Skin epidermis (tissue), 12 donors: Measurements from ENCODE around the gene COL4A4.

Experiments
- H3K27ac ChIP-seq, 21 experiments: fragments of 200-600 bp; sonication (generic) in 11 of 21; one replicate each; pipeline ENCODE4 v1.5.0; 2020; ENCODE audit warnings: mild to moderate bottlenecking in 3 of 21, inconsistent platforms in 2 of 21, moderate library complexity in 2 of 21
- H3K4me3 ChIP-seq, 7 experiments: fragments of 200-600 bp; sonication (generic) in 2 of 7; one replicate each; pipeline ENCODE4 v1.5.0; 2020; ENCODE audit warnings: inconsistent platforms in 2 of 7, mild to moderate bottlenecking in 2 of 7, moderate library complexity in 1 of 7

COL4A4 gene

GRCh38 chr2:226995625-226996041 lies 168.4 kb downstream of the COL4A4 start:
- Histone ChIP-seq H3K4me3 (no peak overlapping the region), H3K27ac (no peak overlapping the region)

DNA sequence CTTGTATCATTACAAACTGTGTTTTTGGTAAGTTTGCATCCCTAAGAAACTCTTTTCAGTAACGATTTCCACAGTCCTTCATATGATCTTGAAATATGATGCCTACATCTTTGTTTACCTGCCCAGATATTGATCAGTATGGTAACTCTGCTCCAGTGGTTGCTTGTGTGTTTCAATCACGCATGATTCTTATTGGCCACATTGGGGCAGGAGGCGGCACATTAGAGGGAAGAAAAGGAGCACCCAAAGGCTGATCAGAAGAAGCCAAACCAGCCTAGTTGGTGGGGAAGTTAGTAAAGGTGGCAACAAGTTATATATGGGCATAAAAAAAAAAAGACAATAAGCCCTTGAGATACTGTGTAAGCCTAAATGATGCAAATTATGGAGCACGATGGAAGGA lies 169.2 kb downstream of the COL4A4 start:
- Histone ChIP-seq H3K4me3 (no peak overlapping the region), H3K27ac (no peak overlapping the region)

GRCh38 chr2:226993171-226993570 lies 170.8 kb downstream of the COL4A4 start:
- H3K4me3 ChIP-seq = no peak overlapping the region
- peak overlapping the region in 3 of 21 experiments; percentile 3 to 6 (median 4) for H3K27ac ChIP-seq

DNA sequence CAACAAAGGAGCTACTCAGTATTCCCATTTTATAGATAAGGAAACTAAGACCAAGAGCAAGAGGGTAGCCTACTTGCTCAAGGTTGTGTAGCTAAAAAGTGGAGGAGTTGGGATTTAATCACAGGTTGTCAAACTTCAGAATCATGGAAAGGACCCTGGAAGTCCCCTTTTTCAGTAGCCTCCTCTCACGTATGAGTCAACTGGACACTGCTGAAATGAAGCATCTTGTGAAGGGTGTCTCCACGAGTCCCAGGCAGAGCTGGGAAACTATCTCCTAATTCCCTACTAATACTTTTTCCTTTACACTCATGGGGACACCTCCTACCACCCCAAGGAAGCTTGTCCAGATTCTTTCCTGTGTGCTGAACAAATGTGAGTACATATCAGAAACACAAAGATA lies 172.3 kb downstream of the COL4A4 start:
- Histone ChIP-seq H3K27ac (no peak overlapping the region), H3K4me3 (no peak overlapping the region)

GRCh38 chr2:226985583-226985946 lies 178.4 kb downstream of the COL4A4 start:
- no peak overlapping the region for H3K4me3 ChIP-seq
- H3K27ac ChIP-seq = no peak overlapping the region

DNA sequence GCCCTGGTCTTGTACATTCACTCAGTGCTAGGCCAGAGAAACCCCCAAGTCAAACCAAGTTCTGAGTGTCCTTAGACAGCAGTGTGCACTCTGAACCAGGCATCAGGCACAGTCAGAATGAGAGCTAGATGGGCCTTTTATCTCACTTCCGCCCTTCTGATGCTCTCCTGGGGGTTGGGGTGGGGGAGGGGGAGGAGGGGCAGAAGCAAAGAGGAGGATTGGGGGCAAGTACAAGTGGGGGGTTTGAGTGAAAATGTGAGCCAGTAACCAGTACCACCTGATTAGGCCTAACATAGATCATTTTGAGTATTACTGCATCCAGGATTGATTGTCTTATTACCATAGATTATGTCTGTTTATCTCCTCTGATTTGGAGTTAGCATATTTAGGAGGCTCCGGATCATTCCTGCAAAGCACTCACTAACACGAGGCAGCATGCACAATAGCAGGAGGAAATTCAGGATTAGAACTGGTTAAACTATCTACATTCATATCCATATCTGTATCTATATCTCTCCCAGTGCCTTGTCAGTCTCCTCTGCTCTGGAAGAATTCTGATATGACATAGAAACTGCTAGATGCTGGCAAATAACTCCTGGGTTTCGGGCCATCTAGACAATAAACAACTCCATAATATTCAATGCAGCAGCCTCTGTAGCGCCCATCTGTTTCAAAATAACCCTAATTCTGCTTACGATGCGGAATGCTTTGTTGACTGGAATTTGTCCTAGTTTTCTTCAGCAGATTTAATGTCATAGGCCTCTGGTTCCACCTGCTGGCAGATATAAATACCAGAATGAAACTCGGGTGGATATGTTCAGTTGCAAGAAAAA lies 179.0 kb downstream of the COL4A4 start:
- H3K4me3 ChIP-seq = no peak overlapping the region

GRCh38 chr2:226983895-226984749 lies 179.9 kb downstream of the COL4A4 start:
- peak overlapping the region in 5 of 21 experiments; percentile 4 to 64 (median 29) for H3K27ac ChIP-seq

More for the DNA sequence above, 179.0 kb downstream of the COL4A4 start:
- peak overlapping the region in 9 of 21 experiments; percentile 4 to 64 (median 40) for H3K27ac ChIP-seq

DNA sequence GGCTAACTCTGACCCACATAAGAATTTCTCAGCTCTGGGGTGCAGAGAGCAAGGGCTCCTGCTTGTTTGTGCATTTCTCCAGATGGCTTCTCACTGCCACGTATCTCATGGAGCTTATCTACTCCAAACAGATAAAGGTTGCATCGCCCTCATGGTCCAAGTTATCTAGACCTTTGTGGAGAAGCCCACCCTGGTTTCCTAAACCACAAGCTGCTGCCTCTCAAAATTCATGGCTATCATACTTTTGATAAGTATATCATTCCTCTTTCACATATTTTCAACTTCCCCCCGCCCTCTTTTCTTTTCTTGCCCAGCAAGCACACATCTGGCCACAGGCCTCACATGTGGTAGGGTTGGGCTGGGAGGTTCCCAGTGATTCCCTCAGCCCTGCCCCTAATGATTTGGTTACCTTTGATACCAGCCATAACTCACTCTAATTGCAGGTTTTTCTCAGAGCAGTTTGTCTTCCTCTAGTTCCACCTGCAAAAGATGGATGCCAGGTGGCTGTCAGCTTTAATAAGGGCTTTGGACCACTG lies 182.1 kb downstream of the COL4A4 start:
- Histone ChIP-seq H3K4me3 (no peak overlapping the region), H3K27ac (no peak overlapping the region)

More at GRCh38 chr2:226983895-226984749, 179.9 kb downstream of the COL4A4 start:
- no peak overlapping the region for H3K4me3 ChIP-seq

DNA sequence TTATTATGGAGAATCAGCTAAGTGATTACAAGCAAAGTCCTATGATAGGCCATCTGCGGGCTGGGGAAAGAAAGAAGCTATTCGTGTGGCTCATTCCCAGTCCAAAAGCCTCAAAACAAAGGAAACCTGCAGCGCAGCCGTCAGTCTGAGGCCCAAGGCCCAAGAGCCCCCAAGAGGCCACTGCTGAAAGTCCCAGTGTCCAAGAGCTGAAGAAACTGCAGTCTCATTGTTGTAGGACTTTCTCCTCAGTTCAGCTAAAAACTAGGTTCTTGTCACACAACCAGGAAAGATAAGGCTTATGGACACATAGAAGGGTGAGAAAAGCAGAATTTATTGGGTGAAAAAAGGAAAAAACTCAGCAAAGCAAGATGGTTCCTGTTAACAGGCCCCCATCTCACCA lies 185.0 kb downstream of the COL4A4 start:
- Histone ChIP-seq H3K4me3 (no peak overlapping the region), H3K27ac (no peak overlapping the region)

GRCh38 chr2:226978300-226978699 lies 185.7 kb downstream of the COL4A4 start:
- Histone ChIP-seq H3K4me3 (no peak overlapping the region), H3K27ac (no peak overlapping the region)

DNA sequence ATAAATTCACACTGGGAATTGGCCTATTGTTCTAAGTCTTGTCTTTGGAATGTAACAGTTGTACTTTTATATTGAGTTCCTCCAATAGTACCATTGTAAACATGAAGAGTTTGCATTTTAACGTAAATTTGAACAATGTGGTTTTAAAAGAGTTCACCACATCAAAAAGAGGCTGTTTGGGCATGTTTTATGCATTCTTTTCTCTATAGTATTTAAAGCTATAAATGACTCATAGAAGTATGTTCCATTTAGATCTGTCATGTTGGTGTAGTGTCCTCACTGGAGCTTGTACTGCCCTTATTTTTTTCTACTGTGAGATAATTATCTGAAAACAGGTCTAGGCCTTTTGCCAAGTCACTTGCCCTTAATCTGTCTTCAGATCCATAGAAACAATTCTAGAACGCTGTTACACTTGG lies 186.2 kb downstream of the COL4A4 start:
- H3K27ac ChIP-seq = no peak overlapping the region
- no peak overlapping the region for H3K4me3 ChIP-seq

DNA sequence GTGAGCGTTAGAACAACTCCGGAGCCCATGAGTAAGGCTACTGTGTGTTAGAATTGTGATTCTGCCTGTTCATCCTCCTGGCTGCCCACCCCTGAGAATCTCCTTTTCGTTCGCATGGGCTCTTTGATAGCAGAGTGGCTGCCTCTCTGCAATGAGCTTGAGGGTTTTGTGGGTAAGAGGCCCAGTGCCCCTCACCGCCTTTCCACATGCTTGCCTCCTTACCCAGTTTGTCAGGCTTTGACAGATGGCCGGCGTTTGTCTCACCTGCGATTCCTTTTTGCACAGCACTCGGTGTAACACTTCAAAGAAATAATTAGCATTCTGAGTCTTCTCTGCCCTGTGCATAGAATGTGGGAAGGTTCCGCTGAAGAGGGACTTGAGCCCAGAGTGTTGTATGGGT lies 190.2 kb downstream of the COL4A4 start:
- H3K4me3 ChIP-seq = no peak overlapping the region
- H3K27ac ChIP-seq = no peak overlapping the region

- peak overlapping the region in 1 of 21 experiments; percentile 59 for H3K27ac ChIP-seq
- no peak overlapping the region for H3K4me3 ChIP-seq
These were observed 192.2 kb downstream of the COL4A4 start for GRCh38 chr2:226971770-226972169.

GRCh38 chr2:226971084-226971483 lies 192.9 kb downstream of the COL4A4 start:
- Histone ChIP-seq H3K27ac (peak overlapping the region in 3 of 21 experiments; percentile 29 to 59 (median 54)), H3K4me3 (no peak overlapping the region)

- H3K4me3 ChIP-seq = no peak overlapping the region
- peak overlapping the region in 11 of 21 experiments; percentile 1 to 59 (median 34) for H3K27ac ChIP-seq
These were observed 193.6 kb downstream of the COL4A4 start for GRCh38 chr2:226970362-226970761.

GRCh38 chr2:226969417-226970080 lies 194.5 kb downstream of the COL4A4 start:
- H3K27ac ChIP-seq = peak overlapping the region in 9 of 21 experiments; percentile 1 to 54 (median 34)

DNA sequence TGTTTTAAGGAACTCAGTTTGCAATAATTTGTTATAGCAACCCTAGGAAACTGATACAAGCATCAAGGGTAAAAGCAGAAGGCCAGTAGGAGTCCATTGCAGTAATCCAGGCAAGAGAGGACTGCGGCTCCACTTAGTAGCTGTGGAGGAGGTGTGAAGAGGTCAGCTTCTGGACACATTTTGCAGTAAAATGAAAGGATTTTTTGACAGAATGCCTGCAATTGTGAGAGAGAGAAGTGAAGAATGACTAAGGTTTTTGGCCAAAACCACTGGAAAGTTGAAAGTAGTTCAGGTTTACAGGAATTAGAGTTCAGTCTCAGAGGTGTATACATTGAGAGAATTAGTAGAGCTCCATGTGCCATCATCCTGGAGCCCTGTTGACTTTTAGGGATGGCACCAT lies 198.6 kb downstream of the COL4A4 start:
- no peak overlapping the region for H3K27ac ChIP-seq
- no peak overlapping the region for H3K4me3 ChIP-seq

More at GRCh38 chr2:226969417-226970080, 194.5 kb downstream of the COL4A4 start:
- H3K4me3 ChIP-seq = no peak overlapping the region

GRCh38 chr2:226963528-226963927 lies 200.5 kb downstream of the COL4A4 start:
- H3K27ac ChIP-seq = no peak overlapping the region
- no peak overlapping the region for H3K4me3 ChIP-seq

DNA sequence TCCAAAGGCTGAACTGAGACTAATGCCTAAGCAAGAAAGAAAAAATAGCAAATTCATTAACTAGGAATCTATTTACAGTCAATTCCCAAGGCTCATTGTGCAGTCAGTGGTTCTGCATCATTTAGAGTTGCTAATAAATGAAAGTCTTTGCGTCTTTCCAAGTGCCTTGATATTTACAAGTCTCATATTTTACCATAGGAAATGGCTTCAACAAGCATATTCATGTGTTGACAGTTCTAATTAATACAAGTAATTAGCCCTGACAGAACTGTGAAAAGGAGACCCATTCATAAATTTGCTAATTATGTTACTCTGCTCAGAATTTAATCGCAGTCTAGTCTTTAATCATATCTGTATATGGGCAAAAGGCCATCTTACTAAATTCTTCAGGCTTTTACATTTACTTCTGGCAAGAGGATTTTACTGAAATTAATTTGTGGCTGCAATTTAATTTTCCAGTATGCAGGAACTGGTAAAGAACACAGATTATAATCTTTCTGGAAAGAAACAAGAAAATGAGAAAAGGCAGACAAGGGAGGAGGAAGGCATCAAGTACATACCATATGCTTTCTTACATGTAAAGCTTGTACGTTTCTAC lies 201.7 kb downstream of the COL4A4 start:
- Histone ChIP-seq H3K27ac (no peak overlapping the region), H3K4me3 (no peak overlapping the region)
